Osteoblast (primary cell): ENCODE data around the gene EYA4. TPM values are rescaled to one million over a fixed set of nuclear protein-coding genes. Genes with fewer than 3 reads are reported as not detected.

Source experiments
- DNase-seq: peaks from one replicate; pipeline ENCODE4 v3.0.0; 2011; ENCODE audit warnings: low spot score, mixed read lengths; ENCODE audit not compliant: insufficient read length; ENCODE audit errors: missing footprints
- H2AFZ ChIP-seq: 2 replicates; pipeline ENCODE4 v1.6.0; 2011; ENCODE audit warnings: mild to moderate bottlenecking, low read length
- H3K27ac ChIP-seq: 2 replicates; pipeline ENCODE4 v1.5.1; 2011; ENCODE audit warnings: mild to moderate bottlenecking, low read depth, low read length, moderate library complexity
- H3K27me3 ChIP-seq: 2 replicates; pipeline ENCODE4 v1.6.0; 2012; ENCODE audit warnings: mild to moderate bottlenecking, control low read depth, inconsistent platforms, low read length, moderate library complexity; ENCODE audit not compliant: insufficient read depth
- H3K36me3 ChIP-seq: 2 replicates; pipeline ENCODE4 v1.5.1; 2011; ENCODE audit warnings: mild to moderate bottlenecking, low read length, control low read depth, moderate library complexity; ENCODE audit not compliant: insufficient read depth
- H3K4me1 ChIP-seq: 2 replicates; pipeline ENCODE4 v1.5.1; 2011; ENCODE audit warnings: mild to moderate bottlenecking, low read length, control low read depth, moderate library complexity; ENCODE audit not compliant: insufficient read depth
- H3K4me2 ChIP-seq: 2 replicates; pipeline ENCODE4 v1.6.0; 2011; ENCODE audit warnings: mild to moderate bottlenecking, low read length; ENCODE audit not compliant: insufficient read depth
- H3K4me3 ChIP-seq: fragments of 200-600 bp; sonication (generic); 3 replicates; pipeline ENCODE4 v1.5.1; 2012; ENCODE audit warnings: mild to moderate bottlenecking, low read length, inconsistent platforms; ENCODE audit not compliant: insufficient read depth
- H3K79me2 ChIP-seq: 2 replicates; pipeline ENCODE4 v1.6.0; 2012; ENCODE audit warnings: mild to moderate bottlenecking, low read length, control low read depth, inconsistent platforms; ENCODE audit not compliant: insufficient read depth
- H3K9me3 ChIP-seq: 2 replicates; pipeline ENCODE4 v1.5.1; 2011; ENCODE audit warnings: low read depth, low read length, control low read depth
- H4K20me1 ChIP-seq: 2 replicates; pipeline ENCODE4 v1.6.0; 2012; ENCODE audit warnings: mild to moderate bottlenecking, low read length, control low read depth; ENCODE audit not compliant: insufficient read depth
- total RNA-seq: library from RNA; depleted of rRNA; stranded (reverse); fragments of >200 nt; gene quantifications from 2 replicates; pipeline ENCODE4 v1.2.3, GENCODE V29; 2012
- TF ChIP-seq, protein P1 (sequence below): IDR thresholded peaks from 2 replicates; pipeline ENCODE4 v1.5.1; 2011; ENCODE audit warnings: mild to moderate bottlenecking, low read depth, low read length, moderate library complexity; ENCODE audit errors: extremely low read depth

The EYA4 gene
- total RNA-seq, 1 donor: 35.5 TPM

DNA sequence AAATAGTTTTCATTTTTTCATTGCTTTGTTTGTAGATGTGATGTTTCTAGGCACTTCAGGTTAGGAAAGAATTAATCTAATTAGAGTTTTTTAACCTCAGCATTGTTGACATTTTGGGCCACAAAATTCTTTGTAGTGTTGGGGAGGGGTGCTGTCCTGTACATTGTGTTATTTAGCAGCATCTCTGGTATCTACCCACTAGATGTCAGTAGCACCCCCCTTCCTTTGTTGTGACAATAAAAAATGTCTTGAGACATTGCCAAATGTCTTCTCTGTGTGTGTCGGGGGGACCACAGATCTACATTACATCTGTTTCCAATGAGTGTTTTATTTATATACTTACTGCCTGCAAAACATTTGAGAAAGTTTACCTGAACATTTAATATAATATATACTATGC, 45.6 kb downstream of the EYA4 start:
- Histone ChIP-seq H3K9me3 (no peaks in the 10 kb centered on the region), H3K79me2 (no peaks in the 10 kb centered on the region), H2AFZ (no peak overlapping the region), H3K36me3 (no peaks in the 10 kb centered on the region), H3K27me3 (no peaks in the 10 kb centered on the region), H4K20me1 (no peaks in the 10 kb centered on the region), H3K4me1 (peaks cover 4% of the 10 kb centered on the region), H3K4me2 (no peak overlapping the region), H3K4me3 (no peak overlapping the region), H3K27ac (no peak overlapping the region)
- DNase-seq: no peak
- TF ChIP-seq, protein P1, sequence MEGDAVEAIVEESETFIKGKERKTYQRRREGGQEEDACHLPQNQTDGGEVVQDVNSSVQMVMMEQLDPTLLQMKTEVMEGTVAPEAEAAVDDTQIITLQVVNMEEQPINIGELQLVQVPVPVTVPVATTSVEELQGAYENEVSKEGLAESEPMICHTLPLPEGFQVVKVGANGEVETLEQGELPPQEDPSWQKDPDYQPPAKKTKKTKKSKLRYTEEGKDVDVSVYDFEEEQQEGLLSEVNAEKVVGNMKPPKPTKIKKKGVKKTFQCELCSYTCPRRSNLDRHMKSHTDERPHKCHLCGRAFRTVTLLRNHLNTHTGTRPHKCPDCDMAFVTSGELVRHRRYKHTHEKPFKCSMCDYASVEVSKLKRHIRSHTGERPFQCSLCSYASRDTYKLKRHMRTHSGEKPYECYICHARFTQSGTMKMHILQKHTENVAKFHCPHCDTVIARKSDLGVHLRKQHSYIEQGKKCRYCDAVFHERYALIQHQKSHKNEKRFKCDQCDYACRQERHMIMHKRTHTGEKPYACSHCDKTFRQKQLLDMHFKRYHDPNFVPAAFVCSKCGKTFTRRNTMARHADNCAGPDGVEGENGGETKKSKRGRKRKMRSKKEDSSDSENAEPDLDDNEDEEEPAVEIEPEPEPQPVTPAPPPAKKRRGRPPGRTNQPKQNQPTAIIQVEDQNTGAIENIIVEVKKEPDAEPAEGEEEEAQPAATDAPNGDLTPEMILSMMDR: peak; percentile 51

DNA sequence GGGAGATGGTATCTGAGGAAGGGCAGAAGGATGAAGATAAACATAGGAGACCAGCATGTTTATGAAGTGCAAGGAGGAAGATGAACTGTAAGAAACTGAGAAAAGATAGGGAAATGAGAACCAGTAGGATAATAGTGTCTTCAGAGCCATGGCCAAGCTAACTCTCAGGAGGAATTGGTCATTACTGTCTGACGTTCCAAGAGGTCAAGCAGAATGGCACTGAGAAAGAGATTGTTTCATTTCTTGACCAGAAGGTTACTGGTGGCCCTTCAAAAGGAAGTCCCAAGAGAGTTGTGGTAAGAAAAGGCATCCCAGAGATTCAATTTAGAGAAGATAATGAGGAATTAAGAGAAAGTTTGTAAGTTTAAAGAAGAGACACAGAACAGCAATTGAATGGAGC, 47.5 kb downstream of the EYA4 start:
- Histone ChIP-seq H3K36me3 (no peaks in the 10 kb centered on the region), H3K4me3 (no peak overlapping the region), H4K20me1 (no peaks in the 10 kb centered on the region), H3K27me3 (no peaks in the 10 kb centered on the region), H3K4me1 (peaks cover 4% of the 10 kb centered on the region), H3K4me2 (no peak overlapping the region), H3K9me3 (no peaks in the 10 kb centered on the region), H3K79me2 (no peaks in the 10 kb centered on the region), H2AFZ (no peak overlapping the region), H3K27ac (no peak overlapping the region)
- no peak for DNase-seq
- TF ChIP-seq, protein P1: no peak

DNA sequence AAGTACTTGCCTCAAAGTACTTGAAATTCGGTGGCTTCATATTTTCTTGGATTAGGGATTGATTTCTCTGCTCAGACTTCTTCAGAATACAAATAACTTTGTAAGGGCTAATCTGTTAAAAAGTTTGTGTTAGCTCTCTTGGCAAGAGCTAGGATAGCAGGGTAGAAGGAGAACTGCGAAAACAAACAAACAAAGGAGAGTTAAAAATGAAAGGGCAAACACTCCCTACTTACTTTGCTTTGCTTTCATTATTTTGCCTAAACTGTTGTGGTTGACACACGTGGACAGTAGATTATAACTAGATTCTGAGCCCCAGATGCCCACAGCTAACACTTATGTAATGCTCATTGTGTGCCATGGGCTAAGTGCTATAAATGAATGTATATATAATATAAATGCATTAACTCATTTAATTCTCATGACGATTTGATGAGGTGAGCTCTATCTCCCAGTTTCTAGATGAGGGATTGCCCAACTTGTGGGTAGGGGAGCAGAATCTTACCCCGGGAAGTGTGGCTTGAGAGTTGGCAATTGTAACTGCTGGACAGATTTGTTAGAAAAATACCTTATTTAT, 48.7 kb downstream of the EYA4 start:
- no peak for DNase-seq
- Histone ChIP-seq H3K36me3 (no peaks in the 10 kb centered on the region), H3K4me2 (no peak overlapping the region), H2AFZ (no peak overlapping the region), H3K9me3 (no peaks in the 10 kb centered on the region), H3K4me1 (peaks cover 4% of the 10 kb centered on the region), H4K20me1 (no peaks in the 10 kb centered on the region), H3K79me2 (no peaks in the 10 kb centered on the region), H3K27me3 (no peaks in the 10 kb centered on the region), H3K27ac (no peak overlapping the region), H3K4me3 (no peak overlapping the region)
- TF ChIP-seq, protein P1: no peak

DNA sequence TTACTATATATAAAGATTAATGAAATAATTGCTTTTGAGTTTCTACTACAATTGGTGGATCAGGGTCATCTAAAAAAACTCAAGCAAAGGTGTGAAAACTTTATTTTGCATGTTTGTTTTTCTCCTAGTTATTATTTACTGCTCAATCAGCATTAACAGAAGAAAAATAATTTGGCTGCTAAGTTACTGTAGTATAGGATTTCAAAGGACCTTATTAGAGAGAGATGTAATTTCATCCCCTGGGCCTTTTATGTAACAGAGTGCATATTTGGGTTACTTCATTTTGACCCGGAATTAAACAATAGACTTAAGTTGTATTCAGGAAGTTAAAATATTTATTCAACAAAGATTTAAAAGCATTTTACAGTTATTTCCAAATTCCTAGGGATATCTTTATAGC, 49.8 kb downstream of the EYA4 start:
- Histone ChIP-seq H3K9me3 (no peaks in the 10 kb centered on the region), H3K27me3 (no peaks in the 10 kb centered on the region), H3K36me3 (no peaks in the 10 kb centered on the region), H2AFZ (no peak overlapping the region), H3K4me1 (peaks cover 4% of the 10 kb centered on the region), H3K79me2 (no peaks in the 10 kb centered on the region), H3K27ac (no peak overlapping the region), H3K4me2 (no peak overlapping the region), H4K20me1 (no peaks in the 10 kb centered on the region), H3K4me3 (no peak overlapping the region)
- TF ChIP-seq, protein P1: no peak
- no peak for DNase-seq
